Kidney (tissue), 14 donors: ENCODE data around the gene OR4D1. TPM values are rescaled to one million over a fixed set of nuclear protein-coding genes. Genes with fewer than 3 reads are reported as not detected.
"Not testable (repeated sequence)": the region's sequence is repeated elsewhere in the genome, so short reads cannot be mapped to it uniquely, and the experiment has no call there.

Experiments
- DNase-seq, 5 donors: peaks; one replicate each; pipeline ENCODE4 v3.0.0-alpha.2; 2013 to 2020
- FAIRE-seq: peaks from 2 replicates; lab custom pipeline; 2012; peaks lifted over from hg19 to GRCh38; lab: Jason Lieb, UNC
- H3K27ac ChIP-seq, 2 donors: one replicate each; pipeline ENCODE4 v1.7.0; 2013; ENCODE audit warnings: low read depth in 2 of 2, low read length in 2 of 2, inconsistent platforms in 1 of 2
- H3K27me3 ChIP-seq: one replicate; pipeline ENCODE4 v1.7.1; 2013; ENCODE audit warnings: low read length, inconsistent platforms; ENCODE audit not compliant: control insufficient read depth, insufficient read depth
- H3K36me3 ChIP-seq, 3 donors: one replicate each; pipeline versions ENCODE4 v1.7.0 to v1.7.1; 2013; ENCODE audit warnings: low read length in 3 of 3, control low read depth in 1 of 3, inconsistent platforms in 1 of 3; ENCODE audit not compliant: insufficient read depth in 3 of 3, control insufficient read depth in 2 of 3
- H3K4me1 ChIP-seq, 3 donors: one replicate each; pipeline versions ENCODE4 v1.7.0 to v1.7.1; 2013; ENCODE audit warnings: low read length in 3 of 3, inconsistent platforms in 1 of 3, low read depth in 1 of 3; ENCODE audit not compliant: control insufficient read depth in 2 of 3, insufficient read depth in 2 of 3
- H3K4me3 ChIP-seq, 3 donors: one replicate each; pipeline versions ENCODE4 v1.7.0 to v1.8.1; 2013; ENCODE audit warnings: low read length in 3 of 3, control low read depth in 1 of 3, inconsistent platforms in 1 of 3
- H3K9ac ChIP-seq, 3 donors: one replicate each; pipeline versions ENCODE4 v1.7.0 to v1.7.1; 2013; ENCODE audit warnings: low read length in 3 of 3, control low read depth in 1 of 3, inconsistent platforms in 1 of 3
- H3K9me3 ChIP-seq, 3 donors: one replicate each; pipeline versions ENCODE4 v1.7.0 to v1.7.1; 2013; ENCODE audit warnings: low read length in 3 of 3, control low read depth in 1 of 3, inconsistent platforms in 1 of 3; ENCODE audit not compliant: control insufficient read depth in 2 of 3, insufficient read depth in 1 of 3
- intact Hi-C: fragments of 100-400 bp; cut with DNase I; formaldehyde crosslinking; loops from one replicate; pipeline ENCODE4 v1.11.1; 2022
- polyA plus RNA-seq: library from polyadenylated mRNA; stranded (reverse); fragments of 350-450 nt; fragmentation: Illumina TruSeq; extraction: RNeasy Lipid Tissue Mini Kit (QIAGEN cat#74804); gene quantifications from one replicate; pipeline ENCODE4 v1.2.3, GENCODE V29; 2014; ENCODE audit warnings: low read depth, low replicate concordance; ENCODE audit not compliant: insufficient read depth
- total RNA-seq: library from RNA; stranded (reverse); fragmentation: NEBNext Ultra II Directional; extraction: Animal tissue kit (Norgen Biotek cat#: 25700); gene quantifications from one replicate; pipeline ENCODE4 v1.2.1, GENCODE V29; 2021
- TF ChIP-seq, protein P1 (sequence below): IDR thresholded peaks from 3 replicates; pipeline ENCODE4 v1.5.1; 2012; ENCODE audit warnings: mild to moderate bottlenecking, moderate library complexity, borderline replicate concordance; ENCODE audit not compliant: insufficient read depth; ENCODE audit errors: extremely low read depth
- donor health status: control.
- donor health status: control.
- donor health status: control.
- donor health status: control.
- donor health status: control.
- donor health status: DM: yes; HTN: yes; CAD: no.
- donor health status: Normal renal cell carcinoma (clear cell type).

Gene OR4D1
- total and polyA plus RNA-seq, 2 donors from 2014 or later: 0.06 TPM; not detected in 1

DNA sequence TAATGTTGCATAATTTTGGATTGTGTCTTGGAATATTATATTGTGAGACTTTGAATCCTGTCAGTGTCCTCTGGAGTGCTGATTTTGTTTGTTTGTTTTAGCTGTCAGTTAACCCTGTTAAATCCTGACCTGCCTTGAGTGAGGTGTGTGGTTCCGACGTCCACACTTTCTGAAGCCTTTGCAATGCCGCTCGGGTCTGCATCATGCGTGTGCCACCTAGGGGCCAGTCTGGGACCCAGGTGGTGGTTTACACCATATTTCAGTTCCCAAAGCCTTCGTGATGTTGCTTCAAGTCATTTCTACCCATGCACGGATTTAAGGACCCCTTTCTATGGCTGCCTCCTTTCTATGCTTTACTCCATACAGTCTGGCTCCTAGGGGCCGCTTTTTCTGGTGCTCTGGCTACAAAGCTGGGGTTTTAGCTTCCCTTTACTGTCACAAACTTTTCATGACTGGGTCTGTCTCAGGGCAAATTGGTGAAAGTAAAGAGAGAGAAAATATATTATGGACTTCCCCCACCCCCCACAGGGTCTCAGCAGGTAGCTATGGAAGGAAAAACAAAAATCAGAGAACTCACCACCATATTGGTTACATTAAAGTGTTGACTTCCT is 11.4 kb upstream of the OR4D1 start:
- H3K27ac ChIP-seq: no peak overlapping the region
- peaks cover 4% of the 10 kb centered on the region for H3K27me3 ChIP-seq
- TF ChIP-seq, protein P1, sequence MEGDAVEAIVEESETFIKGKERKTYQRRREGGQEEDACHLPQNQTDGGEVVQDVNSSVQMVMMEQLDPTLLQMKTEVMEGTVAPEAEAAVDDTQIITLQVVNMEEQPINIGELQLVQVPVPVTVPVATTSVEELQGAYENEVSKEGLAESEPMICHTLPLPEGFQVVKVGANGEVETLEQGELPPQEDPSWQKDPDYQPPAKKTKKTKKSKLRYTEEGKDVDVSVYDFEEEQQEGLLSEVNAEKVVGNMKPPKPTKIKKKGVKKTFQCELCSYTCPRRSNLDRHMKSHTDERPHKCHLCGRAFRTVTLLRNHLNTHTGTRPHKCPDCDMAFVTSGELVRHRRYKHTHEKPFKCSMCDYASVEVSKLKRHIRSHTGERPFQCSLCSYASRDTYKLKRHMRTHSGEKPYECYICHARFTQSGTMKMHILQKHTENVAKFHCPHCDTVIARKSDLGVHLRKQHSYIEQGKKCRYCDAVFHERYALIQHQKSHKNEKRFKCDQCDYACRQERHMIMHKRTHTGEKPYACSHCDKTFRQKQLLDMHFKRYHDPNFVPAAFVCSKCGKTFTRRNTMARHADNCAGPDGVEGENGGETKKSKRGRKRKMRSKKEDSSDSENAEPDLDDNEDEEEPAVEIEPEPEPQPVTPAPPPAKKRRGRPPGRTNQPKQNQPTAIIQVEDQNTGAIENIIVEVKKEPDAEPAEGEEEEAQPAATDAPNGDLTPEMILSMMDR: peak; percentile 23
- intact Hi-C loops: no loop called here
- H3K4me1 ChIP-seq: no peaks in the 10 kb centered on the region
- H3K9me3 ChIP-seq: no peaks in the 10 kb centered on the region
- H3K36me3 ChIP-seq: no peaks in the 10 kb centered on the region
- no peak overlapping the region for H3K9ac ChIP-seq
- FAIRE-seq (no peak), DNase-seq (peak in 2 of 5 donors; percentile 7 to 14)
- H3K4me3 ChIP-seq: no peak overlapping the region

DNA sequence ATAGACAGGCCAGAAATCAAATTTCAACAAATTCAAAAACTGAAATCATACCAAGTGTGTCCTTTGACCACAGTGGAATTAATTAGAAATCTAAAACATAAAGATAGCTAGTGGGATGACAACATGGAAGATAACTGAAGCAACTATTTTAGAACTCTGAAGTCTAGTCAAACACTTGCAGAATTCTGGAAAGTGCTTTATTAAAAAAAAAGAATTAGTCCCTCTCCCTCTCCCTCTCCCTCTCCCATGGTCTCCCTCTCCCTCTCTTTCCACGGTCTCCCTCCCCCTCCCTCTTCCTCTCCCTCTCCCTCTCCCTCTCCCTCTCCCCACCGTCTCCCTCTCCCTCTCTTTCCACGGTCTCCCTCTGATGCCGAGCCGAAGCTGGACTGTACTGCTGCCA is 6.7 kb upstream of the OR4D1 start:
- Histone ChIP-seq H3K9me3 (peaks cover 0 to 20% (median 13%) of the 10 kb centered on the region in 3 donors), H3K4me1 (no peaks in the 10 kb centered on the region), H3K36me3 (no peaks in the 10 kb centered on the region), H3K9ac (no peak overlapping the region), H3K27ac (no peak overlapping the region), H3K27me3 (no peaks in the 10 kb centered on the region), H3K4me3 (no peak overlapping the region)
- FAIRE-seq (no peak), DNase-seq (no peak)
- TF ChIP-seq, protein P1: no peak
- intact Hi-C loops: no loop called here

DNA sequence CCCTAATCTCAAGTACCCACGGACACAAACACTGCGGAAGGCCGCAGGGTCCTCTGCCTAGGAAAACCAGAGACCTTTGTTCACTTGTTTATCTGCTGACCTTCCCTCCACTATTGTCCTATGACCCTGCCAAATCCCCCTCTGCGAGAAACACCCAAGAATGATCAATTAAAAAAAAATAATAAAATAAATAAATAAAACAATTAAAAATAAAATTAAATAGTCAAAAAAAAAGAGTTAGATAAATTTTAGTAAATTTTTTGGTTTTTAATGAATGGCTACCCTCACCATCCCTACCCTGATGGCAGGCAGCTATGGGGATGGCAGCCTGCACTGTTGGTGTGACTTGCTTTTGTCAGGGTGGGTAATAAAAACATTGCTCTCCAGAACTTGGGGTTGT is 4.8 kb upstream of the OR4D1 start:
- peaks cover 0 to 20% (median 13%) of the 10 kb centered on the region in 3 donors for H3K9me3 ChIP-seq
- H3K9ac ChIP-seq, H3K4me3 ChIP-seq, H3K36me3 ChIP-seq, H3K27me3 ChIP-seq, H3K27ac ChIP-seq, DNase-seq, H3K4me1 ChIP-seq, FAIRE-seq, intact Hi-C loops: not testable (repeated sequence)

DNA sequence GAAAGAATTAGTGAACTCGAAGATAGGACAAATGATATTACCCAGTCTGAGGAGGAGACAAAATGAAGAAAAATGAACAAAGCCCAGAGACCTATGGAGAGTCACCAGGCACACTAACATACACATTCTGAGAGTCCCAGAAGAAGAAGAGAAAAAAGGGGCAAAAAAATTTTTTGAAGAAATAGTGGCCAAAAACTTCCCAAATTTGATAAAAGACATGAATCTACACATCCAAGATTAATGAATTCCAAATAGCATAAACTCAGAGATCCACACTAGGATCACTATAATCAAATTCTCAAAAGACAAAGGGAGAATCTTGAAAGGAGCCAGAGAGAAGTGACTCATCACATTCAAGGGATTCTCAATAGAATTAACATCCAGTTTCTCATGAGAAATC is 3.4 kb upstream of the OR4D1 start:
- Histone ChIP-seq H3K9ac (no peak overlapping the region), H3K27ac (no peak overlapping the region), H3K9me3 (peaks cover 0 to 20% (median 13%) of the 10 kb centered on the region in 3 donors), H3K4me1 (no peaks in the 10 kb centered on the region), H3K36me3 (no peaks in the 10 kb centered on the region), H3K27me3 (peaks cover 5% of the 10 kb centered on the region), H3K4me3 (no peak overlapping the region)
- DNase-seq (no peak), FAIRE-seq (no peak)
- TF ChIP-seq, protein P1: no peak
- intact Hi-C loops: no loop called here
